SK-N-SH treated with all-trans-retinoic acid at 6 μM for 48 hours (cell line): ENCODE data around the gene RPN1.
"Not testable (repeated sequence)": the region's sequence is repeated elsewhere in the genome, so short reads cannot be mapped to it uniquely, and the experiment has no call there.

Experiments
- ATAC-seq: fragments of 200-7000 bp; cut with Tn5 transposase; 3 replicates; pipeline ENCODE4 v1.9.1; 2020; ENCODE audit warnings: mild to moderate bottlenecking, moderate library complexity
- ARNTL ChIP-seq: fragments of 450-650 bp; formaldehyde crosslinking; IDR thresholded peaks from 2 replicates; pipeline ENCODE4 v1.5.0; 2020; ENCODE audit warnings: low read depth, mild to moderate bottlenecking, moderate library complexity, borderline replicate concordance
- BACH2 ChIP-seq: fragments of 250-450 bp; sonication (Bioruptor Pico); IDR thresholded peaks from 2 replicates; pipeline ENCODE4 v1.9.0; 2021; ENCODE audit warnings: mild to moderate bottlenecking, borderline replicate concordance
- CSDC2 ChIP-seq: fragments of 250-450 bp; sonication (Bioruptor Pico); IDR thresholded peaks from 2 replicates; pipeline ENCODE4 v1.5.0; 2020; ENCODE audit warnings: mild to moderate bottlenecking, moderate library complexity
- CSRNP3 ChIP-seq: fragments of 250-450 bp; sonication (Bioruptor Pico); IDR thresholded peaks from 2 replicates; pipeline ENCODE4 v1.5.1; 2021; ENCODE audit warnings: mild to moderate bottlenecking, moderate library complexity
- ESRRG ChIP-seq: fragments of 250-450 bp; sonication (Bioruptor Pico); IDR thresholded peaks from 2 replicates; pipeline ENCODE4 v1.6.1; 2021; ENCODE audit warnings: mild to moderate bottlenecking
- ISL1 ChIP-seq: fragments of 250-450 bp; sonication (Bioruptor Pico); IDR thresholded peaks from 2 replicates; pipeline ENCODE4 v2.1.2; 2022; ENCODE audit warnings: mild to moderate bottlenecking, moderate library complexity
- OSR1 ChIP-seq: fragments of 250-450 bp; sonication (Bioruptor Pico); IDR thresholded peaks from 2 replicates; pipeline ENCODE4 v1.8.0; 2022; ENCODE audit warnings: moderate library complexity, mild to moderate bottlenecking, inconsistent platforms
- PATZ1 ChIP-seq: fragments of 250-450 bp; sonication (Bioruptor Pico); IDR thresholded peaks from 2 replicates; pipeline ENCODE4 v1.8.0; 2020; ENCODE audit warnings: mild to moderate bottlenecking, moderate library complexity, borderline replicate concordance
- POU6F1 ChIP-seq: fragments of 250-450 bp; sonication (Bioruptor Pico); IDR thresholded peaks from 2 replicates; pipeline ENCODE4 v1.8.0; 2021; ENCODE audit warnings: low read depth, mild to moderate bottlenecking, moderate library complexity, borderline replicate concordance
- PPARA ChIP-seq: fragments of 250-450 bp; sonication (Bioruptor Pico); IDR thresholded peaks from 2 replicates; pipeline ENCODE4 v1.5.0; 2020; ENCODE audit warnings: mild to moderate bottlenecking, borderline replicate concordance
- RARB ChIP-seq: fragments of 250-450 bp; sonication (Bioruptor Pico); IDR thresholded peaks from 2 replicates; pipeline ENCODE4 v1.8.0; 2021; ENCODE audit warnings: mild to moderate bottlenecking, moderate library complexity
- SNAI2 ChIP-seq: fragments of 250-450 bp; sonication (Bioruptor Pico); IDR thresholded peaks from 2 replicates; pipeline ENCODE4 v1.5.0; 2020; ENCODE audit warnings: mild to moderate bottlenecking, moderate library complexity
- TCF4 ChIP-seq: fragments of 250-450 bp; sonication (Bioruptor Pico); IDR thresholded peaks from 2 replicates; pipeline ENCODE4 v1.8.0; 2021; ENCODE audit warnings: mild to moderate bottlenecking, moderate library complexity, borderline replicate concordance
- TOX ChIP-seq: fragments of 250-450 bp; sonication (Bioruptor Pico); IDR thresholded peaks from 2 replicates; pipeline ENCODE4 v1.8.0; 2021; ENCODE audit warnings: mild to moderate bottlenecking, moderate library complexity, borderline replicate concordance
- TSHZ2 ChIP-seq: fragments of 250-450 bp; sonication (Bioruptor Pico); IDR thresholded peaks from 2 replicates; pipeline ENCODE4 v1.5.0; 2020; ENCODE audit warnings: mild to moderate bottlenecking, moderate library complexity
- ZFP3 ChIP-seq: fragments of 250-450 bp; sonication (Bioruptor Pico); IDR thresholded peaks from 2 replicates; pipeline ENCODE4 v1.5.0; 2020; ENCODE audit warnings: mild to moderate bottlenecking, moderate library complexity
- ZFP30 ChIP-seq: fragments of 450-650 bp; formaldehyde crosslinking; IDR thresholded peaks from 2 replicates; pipeline ENCODE4 v1.5.0; 2022; ENCODE audit warnings: mild to moderate bottlenecking, moderate library complexity
- ZNF8 ChIP-seq: fragments of 450-650 bp; formaldehyde crosslinking; IDR thresholded peaks from 2 replicates; pipeline ENCODE4 v1.5.0; 2020; ENCODE audit warnings: mild to moderate bottlenecking, moderate library complexity

RPN1 gene

GRCh38 chr3:128590948-128591347 is 59.7 kb downstream of the RPN1 start (continued):
- no peak for TF ChIP-seq TSHZ2 (CRISPR knock-in tag)
- TF ChIP-seq PATZ1 (CRISPR knock-in tag), result no peak
- no peak for TF ChIP-seq ESRRG (CRISPR knock-in tag)
- TF ChIP-seq ARNTL, result no peak
- TF ChIP-seq RARB (CRISPR knock-in tag), result no peak

- not testable (repeated sequence) for ATAC-seq
Observed at GRCh38 chr3:128589985-128590384, 60.6 kb downstream of the RPN1 start.

GRCh38 chr3:128588147-128588546 is 62.5 kb downstream of the RPN1 start:
- no peak for ATAC-seq
- no peak for TF ChIP-seq TSHZ2 (CRISPR knock-in tag)

- ATAC-seq, result no peak
- no peak for TF ChIP-seq ARNTL
- no peak for TF ChIP-seq CSRNP3 (CRISPR knock-in tag)
- no peak for TF ChIP-seq TSHZ2 (CRISPR knock-in tag)
- TF ChIP-seq TCF4, result no peak
- no peak for TF ChIP-seq RARB (CRISPR knock-in tag)
- no peak for TF ChIP-seq ZFP3 (CRISPR knock-in tag)
- no peak for TF ChIP-seq CSDC2 (CRISPR knock-in tag)
- TF ChIP-seq PPARA, result no peak
- no peak for TF ChIP-seq BACH2 (CRISPR knock-in tag)
- no peak for TF ChIP-seq SNAI2 (CRISPR knock-in tag)
- no peak for TF ChIP-seq TOX
- TF ChIP-seq ESRRG (CRISPR knock-in tag), result no peak
- no peak for TF ChIP-seq ISL1 (CRISPR knock-in tag)
- TF ChIP-seq ZFP30, result no peak
- no peak for TF ChIP-seq ZNF8 (CRISPR knock-in tag)
- no peak for TF ChIP-seq OSR1 (CRISPR knock-in tag)
- no peak for TF ChIP-seq POU6F1 (CRISPR knock-in tag)
Observed at GRCh38 chr3:128587391-128587790, 63.2 kb downstream of the RPN1 start.

GRCh38 chr3:128586932-128587331 is 63.7 kb downstream of the RPN1 start:
- not testable (repeated sequence) for ATAC-seq

- not testable (repeated sequence) for ATAC-seq
Observed at GRCh38 chr3:128586391-128586790, 64.2 kb downstream of the RPN1 start.
